Fibroblast of skin of right biceps (primary cell): ENCODE data around the gene ALOXE3.

Experiments
- DNase-seq: peaks from one replicate; pipeline ENCODE4 v3.0.0-alpha.2; 2013

ALOXE3 gene

DNA sequence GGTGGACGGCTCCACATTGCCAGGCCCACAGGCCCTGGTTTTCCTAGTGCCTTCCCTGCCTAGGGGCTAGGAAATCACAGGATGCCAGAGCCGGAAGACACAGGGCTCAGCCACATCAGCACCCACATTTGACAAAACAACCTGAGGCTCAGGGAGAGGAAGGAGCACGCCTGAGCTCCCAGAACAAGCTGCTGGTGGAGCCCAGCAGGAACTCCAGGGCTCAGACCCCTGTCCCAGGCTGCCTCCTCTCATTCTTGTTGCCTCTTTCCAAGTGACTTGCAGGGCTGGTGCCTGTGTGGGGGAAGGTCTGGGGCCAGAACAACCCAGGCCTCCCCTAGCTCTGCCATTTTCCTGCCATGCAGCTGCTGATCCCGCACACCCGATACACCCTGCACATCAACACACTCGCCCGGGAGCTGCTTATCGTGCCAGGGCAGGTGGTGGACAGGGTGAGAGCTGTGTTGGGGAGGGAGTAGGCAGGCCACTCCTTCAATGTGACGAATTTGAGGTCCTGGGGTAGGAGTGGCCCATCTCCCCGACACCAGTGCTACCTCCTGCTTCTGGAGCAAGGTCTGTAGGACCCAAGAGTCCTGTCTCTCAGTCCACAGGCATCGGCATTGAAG is 71.9 kb downstream of the ALOXE3 start:
- DNase-seq = no peak
